ENCODE results near the gene ZNF219.
"Not testable (repeated sequence)": the region's sequence is repeated elsewhere in the genome, so short reads cannot be mapped to it uniquely, and the experiment has no call there.

DNA sequence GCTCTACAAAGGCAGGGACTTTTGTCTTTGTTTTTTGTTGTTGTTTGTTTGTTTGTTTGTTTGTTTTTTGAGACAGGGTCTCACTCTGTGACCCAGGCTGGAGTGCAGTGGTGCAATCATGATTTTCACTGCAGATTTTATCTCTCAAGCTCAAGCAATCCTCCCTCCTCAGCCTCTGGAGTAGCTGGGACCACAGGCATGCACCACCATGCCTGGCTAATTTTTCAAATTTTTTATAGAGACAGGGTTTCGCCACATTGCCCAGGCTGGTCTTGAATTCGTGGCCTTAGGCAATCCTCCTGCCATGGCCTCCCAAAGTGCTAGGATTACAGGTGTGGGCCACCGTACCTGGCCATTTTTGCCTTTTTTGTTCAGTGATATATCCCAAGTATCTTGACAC lies 57.5 kb downstream of the ZNF219 start:
- TF ChIP-seq, protein P1, sequence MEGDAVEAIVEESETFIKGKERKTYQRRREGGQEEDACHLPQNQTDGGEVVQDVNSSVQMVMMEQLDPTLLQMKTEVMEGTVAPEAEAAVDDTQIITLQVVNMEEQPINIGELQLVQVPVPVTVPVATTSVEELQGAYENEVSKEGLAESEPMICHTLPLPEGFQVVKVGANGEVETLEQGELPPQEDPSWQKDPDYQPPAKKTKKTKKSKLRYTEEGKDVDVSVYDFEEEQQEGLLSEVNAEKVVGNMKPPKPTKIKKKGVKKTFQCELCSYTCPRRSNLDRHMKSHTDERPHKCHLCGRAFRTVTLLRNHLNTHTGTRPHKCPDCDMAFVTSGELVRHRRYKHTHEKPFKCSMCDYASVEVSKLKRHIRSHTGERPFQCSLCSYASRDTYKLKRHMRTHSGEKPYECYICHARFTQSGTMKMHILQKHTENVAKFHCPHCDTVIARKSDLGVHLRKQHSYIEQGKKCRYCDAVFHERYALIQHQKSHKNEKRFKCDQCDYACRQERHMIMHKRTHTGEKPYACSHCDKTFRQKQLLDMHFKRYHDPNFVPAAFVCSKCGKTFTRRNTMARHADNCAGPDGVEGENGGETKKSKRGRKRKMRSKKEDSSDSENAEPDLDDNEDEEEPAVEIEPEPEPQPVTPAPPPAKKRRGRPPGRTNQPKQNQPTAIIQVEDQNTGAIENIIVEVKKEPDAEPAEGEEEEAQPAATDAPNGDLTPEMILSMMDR (conservative IDR thresholded peaks at IDR 0.05; ENCODE audit: low read length), result not testable (repeated sequence)
- not testable (repeated sequence) for TF ChIP-seq EZH2phosphoT487 (IDR thresholded peaks at IDR 0.05; ENCODE audit: borderline replicate concordance, low read depth, low read length)
